Activated B cell treated with CpG ODN at 0.5 μM for 24 hours (primary cell): ENCODE data around the gene AFG1L. TPM values are rescaled to one million over a fixed set of nuclear protein-coding genes. Genes with fewer than 3 reads are reported as not detected.

ENCODE experiments used
- ATAC-seq: fragments of 200-7000 bp; cut with Tn5 transposase; one replicate; pipeline ENCODE4 v1.10.0; 2021; ENCODE audit warnings: low read depth, mild to moderate bottlenecking, moderate library complexity
- CTCF ChIA-PET: fragments of 350-600 bp; sonication (Branson Sonifier 250); formaldehyde crosslinking; loops from one replicate; lab custom pipeline; 2021; ENCODE audit warnings: antibody characterized with exemption; lab: Charles Lee
- POLR2A ChIA-PET: fragments of 350-600 bp; sonication (Branson Sonifier 250); formaldehyde crosslinking; loops from one replicate; lab custom pipeline; 2021; ENCODE audit warnings: antibody characterized with exemption; lab: Charles Lee
- DNase-seq: peaks from one replicate; pipeline ENCODE4 v3.0.0; 2022
- H3K27ac Mint-ChIP-seq: one replicate; pipeline ENCODE4 v1.8.0; 2020; ENCODE audit warnings: mixed read lengths
- H3K27me3 Mint-ChIP-seq: one replicate; pipeline ENCODE4 v1.8.0; 2021; ENCODE audit warnings: mixed read lengths
- H3K36me3 Mint-ChIP-seq: one replicate; pipeline ENCODE4 v1.8.0; 2021; ENCODE audit warnings: low read depth, mixed read lengths
- H3K4me1 Mint-ChIP-seq: one replicate; pipeline ENCODE4 v1.8.0; 2021; ENCODE audit warnings: mixed read lengths
- H3K4me3 Mint-ChIP-seq: one replicate; pipeline ENCODE4 v1.8.0; 2020; ENCODE audit warnings: mild to moderate bottlenecking, mixed read lengths
- H3K9me3 Mint-ChIP-seq: one replicate; pipeline ENCODE4 v1.8.0; 2020; ENCODE audit warnings: mixed read lengths
- CTCF ChIP-seq: fragments of 200-600 bp; IDR thresholded peaks from one replicate; pipeline ENCODE4 v1.8.0; 2022; ENCODE audit warnings: antibody characterized with exemption, mild to moderate bottlenecking
- intact Hi-C: fragments of 100-400 bp; cut with micrococcal nuclease; formaldehyde crosslinking; loops from one replicate; pipeline ENCODE4 v1.15.1; 2024
- total RNA-seq: library from RNA; stranded (reverse); gene quantifications from 2 replicates; pipeline ENCODE4 v1.2.3, GENCODE V29; 2022

AFG1L gene
- total RNA-seq, 1 donor from 2014 or later = 10.3 TPM

GRCh38 chr6:108353853-108354252 lies 59.0 kb downstream of the AFG1L start:
- no peak for ATAC-seq
- POLR2A ChIA-PET = no interaction called here
- no peak overlapping the region for H3K4me3 Mint-ChIP-seq
- intact Hi-C loops = no loop called here
- H3K27ac Mint-ChIP-seq = no peak overlapping the region
- H3K27me3 Mint-ChIP-seq = no peaks in the 10 kb centered on the region
- CTCF ChIA-PET = no interaction called here
- H3K9me3 Mint-ChIP-seq = peaks cover under 1% of the 10 kb centered on the region
- H3K4me1 Mint-ChIP-seq = peaks cover 18% of the 10 kb centered on the region
- TF ChIP-seq CTCF = no peak
- no peak for DNase-seq
- H3K36me3 Mint-ChIP-seq = peaks cover 5% of the 10 kb centered on the region

GRCh38 chr6:108355120-108355519 lies 60.3 kb downstream of the AFG1L start:
- no peak overlapping the region for H3K4me3 Mint-ChIP-seq
- H3K27me3 Mint-ChIP-seq = no peaks in the 10 kb centered on the region
- ATAC-seq (no peak), DNase-seq (no peak)
- ChIA-PET CTCF (no interaction called here), POLR2A (no interaction called here)
- no peak overlapping the region for H3K27ac Mint-ChIP-seq
- H3K4me1 Mint-ChIP-seq = peaks cover 7% of the 10 kb centered on the region
- intact Hi-C loops = no loop called here
- H3K36me3 Mint-ChIP-seq = peaks cover 5% of the 10 kb centered on the region
- TF ChIP-seq CTCF = no peak
- no peaks in the 10 kb centered on the region for H3K9me3 Mint-ChIP-seq

- DNase-seq (no peak), ATAC-seq (no peak)
- ChIA-PET POLR2A (no interaction called here), CTCF (no interaction called here)
- Mint-ChIP-seq H3K9me3 (no peaks in the 10 kb centered on the region), H3K27ac (no peak overlapping the region), H3K36me3 (peaks cover 5% of the 10 kb centered on the region), H3K4me1 (peaks cover 7% of the 10 kb centered on the region), H3K4me3 (no peak overlapping the region), H3K27me3 (no peaks in the 10 kb centered on the region)
- intact Hi-C loops = no loop called here
- TF ChIP-seq CTCF = no peak
Observed at GRCh38 chr6:108355890-108356289, 61.0 kb downstream of the AFG1L start.

GRCh38 chr6:108359901-108360882 lies 65.3 kb downstream of the AFG1L start:
- peaks cover 5% of the 10 kb centered on the region for H3K36me3 Mint-ChIP-seq
- no peaks in the 10 kb centered on the region for H3K27me3 Mint-ChIP-seq
- no peak for DNase-seq
- ATAC-seq = peak; percentile 62
- no peaks in the 10 kb centered on the region for H3K9me3 Mint-ChIP-seq
- H3K27ac Mint-ChIP-seq = no peak overlapping the region
- ChIA-PET POLR2A (no interaction called here), CTCF (no interaction called here)
- no peak overlapping the region for H3K4me3 Mint-ChIP-seq
- TF ChIP-seq CTCF = no peak
- intact Hi-C loops = loop anchor here (2.0 kb wide), 3 partner anchors 109 to 247 kb away; no protein-coding TSS in a partner anchor
- H3K4me1 Mint-ChIP-seq = peaks cover 7% of the 10 kb centered on the region

- Mint-ChIP-seq H3K27me3 (no peaks in the 10 kb centered on the region), H3K27ac (no peak overlapping the region)
- intact Hi-C loops = loop anchor here (2.0 kb wide), 3 partner anchors 110 to 248 kb away; no protein-coding TSS in a partner anchor
Observed at GRCh38 chr6:108360919-108361311, 66.1 kb downstream of the AFG1L start.

More at GRCh38 chr6:108360919-108361311, 66.1 kb downstream of the AFG1L start:
- no peak for TF ChIP-seq CTCF
- no peak overlapping the region for H3K4me3 Mint-ChIP-seq
- H3K36me3 Mint-ChIP-seq = peaks cover 5% of the 10 kb centered on the region
- peaks cover 7% of the 10 kb centered on the region for H3K4me1 Mint-ChIP-seq
- H3K9me3 Mint-ChIP-seq = no peaks in the 10 kb centered on the region
- POLR2A ChIA-PET = no interaction called here
- ATAC-seq (no peak), DNase-seq (no peak)
- CTCF ChIA-PET = interaction anchor here (1.4 kb wide), 1 partner anchor 246 kb away, joined by 3 read pairs; no protein-coding TSS in a partner anchor
